ENCODE measurements around the gene ZDHHC12. TPM values are rescaled to one million over a fixed set of nuclear protein-coding genes. Genes with fewer than 3 reads are reported as not detected.

ZDHHC12 gene
- total RNA-seq, 4 donors from 2014 or later: 13.2 to 34.1 (median 25.3) TPM

- DNase-seq (ENCODE audit: low spot score in 2 of 2): no peak
- WGBS, 2 donors: 94 to 98% methylated on average over 4 of the region's 4 CpGs
- no peaks in the 10 kb centered on the region for H3K9me3 ChIP-seq
- H3K36me3 ChIP-seq: no peaks in the 10 kb centered on the region
- H3K4me1 ChIP-seq: no peaks in the 10 kb centered on the region
- TF ChIP-seq EP300 (IDR thresholded peaks at IDR 0.05) (no peak), POLR2A (IDR thresholded peaks at IDR 0.05) (no peak), CTCF (IDR thresholded peaks at IDR 0.05) (no peak)
- no peak overlapping the region for H3K4me3 ChIP-seq
- no peaks in the 10 kb centered on the region for H3K27me3 ChIP-seq
- no peak overlapping the region for H3K27ac ChIP-seq
Measured at GRCh38 chr9:128675382-128675781, 48.5 kb downstream of the ZDHHC12 start.

Small RNA genes lying within 50 kb of the gene (small RNA-seq; reads per million reads assigned to genes)
- gene RF00017: not detected
- gene RN7SL560P: not detected

Other genes starting within 250 kb of the ZDHHC12 start
- gene GLE1, start 219.4 kb downstream of the ZDHHC12 start, total RNA-seq: 10 to 100 TPM; 24.5 to 30.4 (median 28.8) TPM
- gene SPTAN1, start 171.5 kb downstream of the ZDHHC12 start, total RNA-seq: 100 to 1,000 TPM; 491 to 540 (median 508) TPM
- 100 to 1,000 TPM in 3 of 4 donors, 10 to 100 TPM in 1; 53.8 to 117 (median 111) TPM for gene DYNC2I2, start 67.3 kb downstream of the ZDHHC12 start, total RNA-seq
- gene SET, start 34.9 kb downstream of the ZDHHC12 start, total RNA-seq: 100 to 1,000 TPM; 143 to 156 (median 145) TPM
- gene PKN3, start 21.6 kb downstream of the ZDHHC12 start, total RNA-seq: 10 to 100 TPM in 2 of 4 donors, 1 to 10 TPM in 2; 6.6 to 17.1 (median 8.9) TPM
- 10 to 100 TPM; 45.8 to 68.6 (median 61.3) TPM for gene ZER1, start 47.8 kb upstream of the ZDHHC12 start, total RNA-seq
- 10 to 100 TPM; 15.1 to 23.7 (median 17.9) TPM for gene TBC1D13, start 63.1 kb upstream of the ZDHHC12 start, total RNA-seq
- gene ENDOG, start 94.4 kb upstream of the ZDHHC12 start, total RNA-seq: 10 to 100 TPM; 22.8 to 53.1 (median 48.8) TPM
- gene SPOUT1, start 105.7 kb upstream of the ZDHHC12 start, total RNA-seq: 10 to 100 TPM; 26.4 to 71.7 (median 39.0) TPM
- 1 to 10 TPM; 7.4 to 9.0 (median 8.6) TPM for gene KYAT1, start 157.8 kb upstream of the ZDHHC12 start, total RNA-seq
- 10 to 100 TPM; 65.1 to 94.7 (median 81.1) TPM for gene LRRC8A, start 158.0 kb upstream of the ZDHHC12 start, total RNA-seq
- 10 to 100 TPM; 37.8 to 55.3 (median 45.8) TPM for gene PHYHD1, start 196.9 kb upstream of the ZDHHC12 start, total RNA-seq
- gene DOLK, start 223.5 kb upstream of the ZDHHC12 start, total RNA-seq: 10 to 100 TPM in 3 of 4 donors, 1 to 10 TPM in 1; 9.4 to 13.1 (median 12.3) TPM
- gene NUP188, start 223.6 kb upstream of the ZDHHC12 start, total RNA-seq: 10 to 100 TPM; 22.9 to 76.5 (median 43.5) TPM

Measured in tibial nerve (tissue), 4 donors.